HepG2 (cell line): Measurements from ENCODE around the gene NBEA.

Experiments
- SUZ12 ChIP-seq: fragments of 150-350 bp; IDR thresholded peaks from 2 replicates; pipeline ENCODE4 v1.6.1; 2014; ENCODE audit warnings: low read depth, low read length
- TBP ChIP-seq: sonication (generic); formaldehyde crosslinking; IDR thresholded peaks from 2 replicates; pipeline ENCODE4 v1.5.0; 2020; ENCODE audit warnings: missing genetic modification reagents

DNA sequence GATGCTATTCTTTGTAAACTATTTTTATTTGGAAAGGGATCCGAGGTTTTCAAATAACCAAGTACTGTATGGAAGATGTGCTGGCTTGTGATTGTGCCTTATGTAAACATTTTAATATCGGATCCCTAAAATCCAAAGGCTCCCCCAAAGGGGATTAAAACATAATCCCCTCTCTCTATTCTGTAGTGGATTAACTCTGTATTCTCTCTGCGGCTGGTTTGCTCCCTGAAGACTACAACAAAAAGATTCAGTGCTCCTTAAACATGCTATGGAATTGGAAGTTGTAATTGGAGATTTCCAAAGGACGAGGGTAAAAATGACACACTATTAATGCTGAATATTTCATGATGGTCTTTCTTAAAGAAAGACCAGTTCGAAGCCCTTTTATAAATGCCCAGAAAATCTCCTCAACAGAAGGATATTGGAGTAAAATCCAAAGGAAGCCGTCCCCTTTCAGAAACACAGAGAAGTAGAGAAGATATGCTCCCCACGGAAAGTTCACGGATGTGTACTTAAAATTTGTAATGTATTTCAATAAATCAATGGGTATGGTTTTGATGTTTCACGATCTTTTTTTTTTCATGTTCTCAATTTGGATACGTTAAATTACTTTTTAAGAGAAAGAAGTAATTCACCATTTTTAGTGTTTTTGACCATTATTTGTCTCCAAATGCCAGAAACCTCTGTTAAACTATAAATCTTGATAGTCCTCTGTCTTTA, 527.9 kb downstream of the NBEA start:
- TF ChIP-seq TBP (CRISPR knock-in tag) (no peak), SUZ12 (no peak)
